WERI-Rb-1 (cell line): ENCODE measurements around the gene LRRC3C.

Source experiments
- DNase-seq: peaks from one replicate; pipeline ENCODE4 v3.0.0-alpha.2; 2020
- H3K27ac ChIP-seq: fragments of 250-450 bp; sonication (Bioruptor Pico); 2 replicates; pipeline ENCODE4 v1.5.1; 2020; ENCODE audit warnings: mild to moderate bottlenecking, moderate library complexity
- H3K27me3 ChIP-seq: fragments of 250-450 bp; sonication (Bioruptor Pico); 2 replicates; pipeline ENCODE4 v1.5.1; 2021; ENCODE audit warnings: mild to moderate bottlenecking, low read depth, moderate library complexity; ENCODE audit not compliant: insufficient read depth, severe bottlenecking
- H3K36me3 ChIP-seq: fragments of 250-450 bp; sonication (Bioruptor Pico); 2 replicates; pipeline ENCODE4 v1.5.1; 2020; ENCODE audit warnings: mild to moderate bottlenecking, moderate library complexity
- H3K4me3 ChIP-seq: 2 replicates; pipeline ENCODE4 v1.5.1; 2011; ENCODE audit warnings: low read depth, mild to moderate bottlenecking, control low read depth, low read length
- H3K9me3 ChIP-seq: fragments of 250-450 bp; sonication (Bioruptor Pico); 2 replicates; pipeline ENCODE4 v1.5.1; 2021; ENCODE audit warnings: mild to moderate bottlenecking, moderate library complexity; ENCODE audit not compliant: severe bottlenecking
- TF ChIP-seq, protein P1 (sequence below): IDR thresholded peaks from 2 replicates; pipeline ENCODE4 v1.5.1; 2011; ENCODE audit warnings: low read depth, mild to moderate bottlenecking, control low read depth, inconsistent platforms, low read length

The LRRC3C gene

DNA sequence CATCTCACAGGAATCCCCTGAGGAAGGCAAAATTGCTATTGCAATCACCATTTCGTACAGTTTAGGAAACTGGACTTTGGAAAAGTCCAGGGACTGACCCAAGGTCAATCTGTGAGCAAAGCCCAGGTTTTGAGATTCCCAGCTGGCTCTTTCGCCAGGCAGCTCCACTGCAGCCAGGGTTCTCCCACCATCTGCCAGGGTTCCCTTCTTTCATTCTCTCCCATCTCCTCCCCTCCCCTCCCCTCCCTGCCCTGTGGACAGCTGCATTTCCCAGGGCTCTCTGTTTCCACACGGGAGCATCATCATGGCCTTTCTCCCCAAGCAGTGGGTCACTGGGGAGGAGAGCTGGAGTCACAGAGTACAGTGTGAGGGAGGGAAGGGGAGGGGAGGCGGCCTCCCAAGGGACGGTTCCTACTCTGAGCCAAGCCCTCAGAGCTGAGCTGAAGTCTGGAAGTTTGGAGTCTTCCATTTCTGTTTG lies 23.4 kb downstream of the LRRC3C start:
- no peaks in the 10 kb centered on the region for H3K36me3 ChIP-seq
- TF ChIP-seq, protein P1, sequence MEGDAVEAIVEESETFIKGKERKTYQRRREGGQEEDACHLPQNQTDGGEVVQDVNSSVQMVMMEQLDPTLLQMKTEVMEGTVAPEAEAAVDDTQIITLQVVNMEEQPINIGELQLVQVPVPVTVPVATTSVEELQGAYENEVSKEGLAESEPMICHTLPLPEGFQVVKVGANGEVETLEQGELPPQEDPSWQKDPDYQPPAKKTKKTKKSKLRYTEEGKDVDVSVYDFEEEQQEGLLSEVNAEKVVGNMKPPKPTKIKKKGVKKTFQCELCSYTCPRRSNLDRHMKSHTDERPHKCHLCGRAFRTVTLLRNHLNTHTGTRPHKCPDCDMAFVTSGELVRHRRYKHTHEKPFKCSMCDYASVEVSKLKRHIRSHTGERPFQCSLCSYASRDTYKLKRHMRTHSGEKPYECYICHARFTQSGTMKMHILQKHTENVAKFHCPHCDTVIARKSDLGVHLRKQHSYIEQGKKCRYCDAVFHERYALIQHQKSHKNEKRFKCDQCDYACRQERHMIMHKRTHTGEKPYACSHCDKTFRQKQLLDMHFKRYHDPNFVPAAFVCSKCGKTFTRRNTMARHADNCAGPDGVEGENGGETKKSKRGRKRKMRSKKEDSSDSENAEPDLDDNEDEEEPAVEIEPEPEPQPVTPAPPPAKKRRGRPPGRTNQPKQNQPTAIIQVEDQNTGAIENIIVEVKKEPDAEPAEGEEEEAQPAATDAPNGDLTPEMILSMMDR: no peak
- H3K27me3 ChIP-seq: no peaks in the 10 kb centered on the region
- no peak overlapping the region for H3K27ac ChIP-seq
- peak; percentile 36 for DNase-seq
- H3K4me3 ChIP-seq: no peak overlapping the region
- peaks cover 3% of the 10 kb centered on the region for H3K9me3 ChIP-seq

- Histone ChIP-seq H3K4me3 (no peak overlapping the region), H3K27ac (no peak overlapping the region), H3K27me3 (no peaks in the 10 kb centered on the region), H3K36me3 (no peaks in the 10 kb centered on the region), H3K9me3 (peaks cover 3% of the 10 kb centered on the region)
- TF ChIP-seq, protein P1: no peak
- no peak for DNase-seq
Observed at GRCh38 chr17:39951924-39952679, 24.6 kb downstream of the LRRC3C start.

DNA sequence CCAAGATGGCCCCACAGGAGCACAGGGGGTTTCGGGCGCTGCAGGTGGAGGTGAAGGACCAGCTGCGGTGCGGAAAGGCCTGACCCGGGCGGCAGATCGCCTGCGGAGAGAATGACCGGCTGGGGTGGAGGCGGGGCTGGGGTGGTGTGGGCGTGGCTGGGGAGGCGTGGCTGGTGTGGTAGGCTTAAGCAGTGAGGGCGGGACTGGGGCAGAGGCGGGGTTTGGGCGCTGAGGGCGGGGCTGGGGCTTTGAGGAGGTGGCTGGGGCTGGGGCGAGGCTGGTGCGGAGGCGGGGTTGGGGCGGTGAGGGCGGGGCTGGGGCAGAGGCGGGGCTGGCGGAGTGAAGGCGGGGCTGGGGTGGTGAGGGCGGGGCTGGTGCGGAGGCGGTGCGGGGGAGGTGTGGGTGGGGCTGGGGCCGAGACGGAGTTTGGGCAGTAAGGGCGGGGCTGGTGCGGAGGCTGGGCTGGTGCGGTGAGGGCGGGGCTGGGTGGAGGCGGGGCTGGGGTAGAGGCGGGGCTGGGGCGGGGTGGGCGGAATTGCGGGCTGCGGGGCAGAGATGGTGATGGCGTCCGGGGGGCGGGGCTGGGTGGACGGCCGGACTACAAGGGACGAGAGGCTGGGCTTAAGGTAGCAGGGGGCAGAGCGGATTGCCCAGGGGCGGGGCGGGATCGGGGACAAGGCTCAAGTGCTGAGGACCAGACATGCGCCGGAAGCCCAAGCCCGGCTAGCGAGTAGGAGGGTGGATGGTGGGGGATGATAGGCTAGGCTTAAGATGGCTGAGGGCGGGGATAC lies 25.3 kb downstream of the LRRC3C start:
- Histone ChIP-seq H3K27ac (no peak overlapping the region; the same call in 1 of the 2 replicates), H3K4me3 (peak overlapping the region; percentile 34), H3K27me3 (no peaks in the 10 kb centered on the region), H3K36me3 (no peaks in the 10 kb centered on the region), H3K9me3 (peaks cover 3% of the 10 kb centered on the region)
- DNase-seq: peak; percentile 97
- TF ChIP-seq, protein P1: no peak

DNA sequence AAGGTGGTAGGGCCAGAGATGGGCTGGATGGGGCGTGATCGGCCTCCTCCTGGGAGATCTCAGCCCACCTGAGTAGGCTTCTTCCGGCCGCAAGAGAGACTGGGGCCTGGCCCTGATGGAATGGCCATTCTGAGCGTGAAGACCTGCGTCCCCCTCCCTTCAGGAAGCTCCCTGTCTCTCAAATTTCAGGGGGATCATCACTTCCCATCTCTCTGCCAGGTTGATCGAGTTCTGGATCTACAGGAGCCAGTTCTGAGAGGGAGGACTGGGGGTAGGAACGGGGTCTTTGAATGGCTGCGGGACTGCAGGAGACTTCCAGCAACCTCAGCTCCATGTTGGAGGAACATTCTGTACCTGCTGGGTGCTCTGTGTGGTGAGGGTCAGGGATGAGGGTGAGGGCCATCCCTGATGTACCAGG lies 25.9 kb downstream of the LRRC3C start:
- Histone ChIP-seq H3K4me3 (peak overlapping the region; percentile 34), H3K36me3 (no peaks in the 10 kb centered on the region), H3K9me3 (peaks cover 3% of the 10 kb centered on the region), H3K27me3 (no peaks in the 10 kb centered on the region), H3K27ac (peak overlapping the region; percentile 43)
- TF ChIP-seq, protein P1: no peak
- no peak for DNase-seq

DNA sequence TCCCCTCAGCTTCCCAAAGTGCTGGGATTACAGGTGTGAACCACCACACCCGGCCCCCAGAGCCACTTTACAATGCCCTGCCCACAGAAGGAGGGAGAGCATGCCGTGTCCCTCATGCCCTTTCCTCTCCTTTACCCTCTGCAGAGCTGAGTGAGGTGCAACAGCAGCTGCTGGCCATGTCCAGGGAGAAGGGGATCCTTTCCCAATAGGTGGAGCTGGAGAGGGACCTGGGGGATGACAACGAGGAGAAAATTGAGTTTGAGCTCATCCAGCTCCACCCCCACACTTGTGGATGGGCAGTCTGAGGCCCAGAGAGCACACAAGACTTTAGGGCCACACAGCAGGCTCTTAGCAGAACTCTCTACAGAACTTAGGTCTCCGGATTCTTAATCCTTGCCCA lies 27.3 kb downstream of the LRRC3C start:
- no peak overlapping the region for H3K27ac ChIP-seq
- TF ChIP-seq, protein P1: peak; percentile 12; the same call in 1 of the 2 replicates
- H3K4me3 ChIP-seq: no peak overlapping the region
- peak; percentile 27 for DNase-seq
- no peaks in the 10 kb centered on the region for H3K36me3 ChIP-seq
- H3K9me3 ChIP-seq: peaks cover 3% of the 10 kb centered on the region
- no peaks in the 10 kb centered on the region for H3K27me3 ChIP-seq
